ENCODE measurements around the gene GMIP. TPM values are rescaled to one million over a fixed set of nuclear protein-coding genes. Genes with fewer than 3 reads are reported as not detected.
"Not testable (repeated sequence)": the region's sequence is repeated elsewhere in the genome, so short reads cannot be mapped to it uniquely, and the experiment has no call there.

Gene GMIP
- total and polyA plus RNA-seq, 2 of the 13 experiments (the other 11 are each of a cell fraction or from before 2014, with no cell fraction given), result 1.5 to 1.8 TPM

DNA sequence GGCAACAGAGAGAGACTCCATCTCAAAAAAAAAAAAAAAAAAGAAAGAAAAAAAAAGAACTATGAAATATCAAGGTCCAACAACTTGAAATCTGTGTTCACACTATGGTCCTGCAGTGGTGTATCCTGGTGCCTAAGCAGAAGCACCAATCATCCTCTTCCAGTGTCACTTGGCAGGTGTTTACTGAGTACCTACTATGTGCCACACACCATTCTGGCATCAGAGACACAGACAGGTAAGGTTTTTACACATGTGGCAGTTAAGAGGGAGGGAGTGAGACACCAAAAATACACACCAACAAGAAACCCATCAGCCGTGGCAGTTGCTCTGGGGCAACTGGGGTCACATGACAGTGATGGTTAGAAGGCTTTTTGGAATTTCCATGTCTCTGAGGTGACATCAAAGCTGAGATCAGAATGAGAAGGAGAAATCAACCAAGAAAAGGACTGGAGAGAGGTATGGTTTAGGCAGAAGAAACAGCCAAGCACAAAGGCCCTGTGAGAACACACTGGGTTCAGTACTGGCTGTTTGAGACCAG is 42.6 kb downstream of the GMIP start (continued):
- TF ChIP-seq SP5 (CRISPR knock-in tag; IDR thresholded peaks at IDR 0.05; ENCODE audit: borderline replicate concordance, low read depth), result no peak

- POLR2A ChIA-PET; BruUV-seq (replicated peaks); DNase-seq (ENCODE audit: low spot score); H3K27ac ChIP-seq (ENCODE audit: extremely low read length, insufficient read depth, low read length); H4K20me1 ChIP-seq (ENCODE audit: insufficient read depth, low read length); H3K9me3 ChIP-seq (ENCODE audit: low read length); FAIRE-seq; H3K4me2 ChIP-seq (ENCODE audit: low read depth, low read length); H3K79me2 ChIP-seq (ENCODE audit: insufficient read depth, low read length); H2AFZ ChIP-seq (ENCODE audit: low read length); ATAC-seq; H3K9ac ChIP-seq (ENCODE audit: insufficient read depth, low read depth, low read length); CTCF ChIA-PET (ENCODE audit: low intra/inter-chr PET ratio, low total read pairs); in situ Hi-C loops (cut with HindIII; ENCODE audit: extremely low pct_ligation_motif_present, low pct_unique_long_range_greater_than_20kb); H3K27me3 ChIP-seq (ENCODE audit: control insufficient read depth in 1 of 2, insufficient read depth in 2 of 2, low read length in 2 of 2); H3K4me3 ChIP-seq (replicated peaks in 1 of 3; ENCODE audit: insufficient read depth in 1 of 3, low read depth in 2 of 3, low read length in 3 of 3); H3K36me3 ChIP-seq (replicated peaks in 1 of 2; ENCODE audit: control insufficient read depth in 1 of 2, insufficient read depth in 2 of 2, low read length in 2 of 2); intact Hi-C loops (cut with micrococcal nuclease; ENCODE audit: unreplicated experiment): not testable (repeated sequence)
- WGBS (ENCODE audit: low lambda C conversion rate), result 52% methylated on average over 20 of the region's 20 CpGs
- H3K4me1 ChIP-seq (ENCODE audit: insufficient read depth, low read length), result peaks cover 22% of the 10 kb centered on the region
Measured at GRCh38 chr19:19598728-19599451, 44.6 kb downstream of the GMIP start.

- in situ Hi-C loops (cut with HindIII; ENCODE audit: extremely low pct_ligation_motif_present, low pct_unique_long_range_greater_than_20kb), result no loop called here
- H3K27me3 ChIP-seq (ENCODE audit: control insufficient read depth in 1 of 2, insufficient read depth in 2 of 2, low read length in 2 of 2), result no peaks in the 10 kb centered on the region; a peak in 2 of 5 replicates
- no peak overlapping the region for H3K27ac ChIP-seq (ENCODE audit: extremely low read length, insufficient read depth, low read length)
- no peak overlapping the region for H2AFZ ChIP-seq (ENCODE audit: low read length)
- no TSS peak for BruUV-seq (replicated peaks)
- no peak overlapping the region for H3K9ac ChIP-seq (ENCODE audit: insufficient read depth, low read depth, low read length)
- peak; percentile 27 for DNase-seq (ENCODE audit: low spot score)
- H4K20me1 ChIP-seq (ENCODE audit: insufficient read depth, low read length), result no peaks in the 10 kb centered on the region
- WGBS (ENCODE audit: low lambda C conversion rate), result 23% methylated on average over 8 of the region's 8 CpGs
- peaks cover 22% of the 10 kb centered on the region for H3K4me1 ChIP-seq (ENCODE audit: insufficient read depth, low read length)
- no peak for TF ChIP-seq PHF20 (CRISPR knock-in tag; IDR thresholded peaks at IDR 0.05)
- no peak for TF ChIP-seq TSC22D2 (CRISPR knock-in tag; IDR thresholded peaks at IDR 0.05; ENCODE audit: borderline replicate concordance)
- TF ChIP-seq STAT5B (CRISPR knock-in tag; IDR thresholded peaks at IDR 0.05), result no peak
- no peak for TF ChIP-seq ZNF512 (CRISPR knock-in tag; IDR thresholded peaks at IDR 0.05)
- no peak for TF ChIP-seq MIER2 (CRISPR knock-in tag; IDR thresholded peaks at IDR 0.05)
- TF ChIP-seq, protein P1, sequence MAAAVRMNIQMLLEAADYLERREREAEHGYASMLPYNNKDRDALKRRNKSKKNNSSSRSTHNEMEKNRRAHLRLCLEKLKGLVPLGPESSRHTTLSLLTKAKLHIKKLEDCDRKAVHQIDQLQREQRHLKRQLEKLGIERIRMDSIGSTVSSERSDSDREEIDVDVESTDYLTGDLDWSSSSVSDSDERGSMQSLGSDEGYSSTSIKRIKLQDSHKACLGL (CRISPR knock-in tag; IDR thresholded peaks at IDR 0.05), result no peak
- peak; percentile 19; the same call in 1 of the 2 replicates for TF ChIP-seq SAP130 (CRISPR knock-in tag; IDR thresholded peaks at IDR 0.05; ENCODE audit: low read depth)
- TF ChIP-seq NR2F6 (IDR thresholded peaks at IDR 0.05), result 0 out of 2 replicates have a peak, but pooled peaks have one; percentile 12
- no peak for TF ChIP-seq NR2F6 (CRISPR knock-in tag; IDR thresholded peaks at IDR 0.05)
- peak; percentile 63; the same call in 1 of the 2 replicates for TF ChIP-seq CREB1 (IDR thresholded peaks at IDR 0.05)
- no peak for TF ChIP-seq CREB1 (CRISPR knock-in tag; IDR thresholded peaks at IDR 0.05)
- TF ChIP-seq ESRRA (CRISPR knock-in tag; IDR thresholded peaks at IDR 0.05; ENCODE audit: low read depth), result 0 out of 2 replicates have a peak, but pooled peaks have one; percentile 33
- TF ChIP-seq RARA (CRISPR knock-in tag; IDR thresholded peaks at IDR 0.05), result peak; percentile 50
- ChIA-PET POLR2A (no interaction called here), CTCF (ENCODE audit: low intra/inter-chr PET ratio, low total read pairs) (no interaction called here)
- no peak overlapping the region for H3K4me3 ChIP-seq (replicated peaks in 1 of 3; ENCODE audit: insufficient read depth in 1 of 3, low read depth in 2 of 3, low read length in 3 of 3)
- H3K79me2 ChIP-seq (ENCODE audit: insufficient read depth, low read length), result no peaks in the 10 kb centered on the region
- no peak for FAIRE-seq
- H3K4me2 ChIP-seq (ENCODE audit: low read depth, low read length), result peak overlapping the region; percentile 47; the same call in 1 of the 2 replicates
- no peaks in the 10 kb centered on the region for H3K9me3 ChIP-seq (ENCODE audit: low read length)
- intact Hi-C loops (cut with micrococcal nuclease; ENCODE audit: unreplicated experiment), result no loop called here
- no peaks in the 10 kb centered on the region for H3K36me3 ChIP-seq (replicated peaks in 1 of 2; ENCODE audit: control insufficient read depth in 1 of 2, insufficient read depth in 2 of 2, low read length in 2 of 2)
- no peak for ATAC-seq
Measured at GRCh38 chr19:19597809-19598306, 45.6 kb downstream of the GMIP start.

Data from HepG2 (cell line).